Adrenal gland (tissue), 5 donors: Measurements from ENCODE around the gene RABL2A.
"Not testable (repeated sequence)": the region's sequence is repeated elsewhere in the genome, so short reads cannot be mapped to it uniquely, and the experiment has no call there.

Experiments used
- CTCF ChIP-seq, 6 experiments: fragments of 450-650 bp in 4 of 6; fragments of 200-600 bp in 2 of 6; sonication (generic) in 1 of 6; IDR thresholded peaks; 1 replicate in 5 of 6; 2 replicates in 1 of 6; pipeline versions ENCODE4 v1.5.1 to v1.8.0; 2016 to 2021; ENCODE audit warnings: antibody characterized with exemption in 6 of 6, mild to moderate bottlenecking in 2 of 6, moderate library complexity in 1 of 6
- POLR2A ChIP-seq, 2 donors: fragments of 450-650 bp; IDR thresholded peaks; one replicate each; pipeline ENCODE4 v1.6.1; 2017; ENCODE audit warnings: antibody characterized with exemption in 2 of 2, mild to moderate bottlenecking in 2 of 2, moderate library complexity in 1 of 2
- donor health status: DM: no; HTN: no; CAD: no.

- not testable (repeated sequence) for TF ChIP-seq CTCF, POLR2A (IDR thresholded peaks at IDR 0.05)
Measured at GRCh38 chr2:113591926-113592325, 35.1 kb upstream of the RABL2A start.
